Coronary artery (tissue), 2 donors: ENCODE results near the gene CMIP.
A peak's percentile ranks its signal among the peaks of the same experiment; 100 is the strongest.

Experiments
- DNase-seq: peaks from one replicate; pipeline ENCODE4 v3.0.0-alpha.2; 2017; ENCODE audit warnings: low spot score
- H3K27ac ChIP-seq, 2 donors: fragments of 200-600 bp; sonication (generic); one replicate each; pipeline ENCODE4 v1.5.1; 2016 to 2019
- H3K4me3 ChIP-seq: fragments of 200-600 bp; sonication (generic); 2 replicates; pipeline ENCODE4 v1.5.1; 2016; ENCODE audit warnings: mild to moderate bottlenecking, moderate library complexity
- CTCF ChIP-seq: fragments of 200-600 bp; sonication (generic); IDR thresholded peaks from one replicate; pipeline ENCODE4 v1.5.1; 2019; ENCODE audit warnings: antibody characterized with exemption

CMIP gene

GRCh38 chr16:81718637-81719036, 274.0 kb downstream of the CMIP start:
- H3K4me3 ChIP-seq = no peak overlapping the region
- DNase-seq = no peak
- no peak for TF ChIP-seq CTCF
- H3K27ac ChIP-seq = no peak overlapping the region

- no peak for DNase-seq
- no peak for TF ChIP-seq CTCF
- H3K27ac ChIP-seq = no peak overlapping the region
- no peak overlapping the region for H3K4me3 ChIP-seq
Measured at GRCh38 chr16:81719993-81720392, 275.4 kb downstream of the CMIP start.

DNA sequence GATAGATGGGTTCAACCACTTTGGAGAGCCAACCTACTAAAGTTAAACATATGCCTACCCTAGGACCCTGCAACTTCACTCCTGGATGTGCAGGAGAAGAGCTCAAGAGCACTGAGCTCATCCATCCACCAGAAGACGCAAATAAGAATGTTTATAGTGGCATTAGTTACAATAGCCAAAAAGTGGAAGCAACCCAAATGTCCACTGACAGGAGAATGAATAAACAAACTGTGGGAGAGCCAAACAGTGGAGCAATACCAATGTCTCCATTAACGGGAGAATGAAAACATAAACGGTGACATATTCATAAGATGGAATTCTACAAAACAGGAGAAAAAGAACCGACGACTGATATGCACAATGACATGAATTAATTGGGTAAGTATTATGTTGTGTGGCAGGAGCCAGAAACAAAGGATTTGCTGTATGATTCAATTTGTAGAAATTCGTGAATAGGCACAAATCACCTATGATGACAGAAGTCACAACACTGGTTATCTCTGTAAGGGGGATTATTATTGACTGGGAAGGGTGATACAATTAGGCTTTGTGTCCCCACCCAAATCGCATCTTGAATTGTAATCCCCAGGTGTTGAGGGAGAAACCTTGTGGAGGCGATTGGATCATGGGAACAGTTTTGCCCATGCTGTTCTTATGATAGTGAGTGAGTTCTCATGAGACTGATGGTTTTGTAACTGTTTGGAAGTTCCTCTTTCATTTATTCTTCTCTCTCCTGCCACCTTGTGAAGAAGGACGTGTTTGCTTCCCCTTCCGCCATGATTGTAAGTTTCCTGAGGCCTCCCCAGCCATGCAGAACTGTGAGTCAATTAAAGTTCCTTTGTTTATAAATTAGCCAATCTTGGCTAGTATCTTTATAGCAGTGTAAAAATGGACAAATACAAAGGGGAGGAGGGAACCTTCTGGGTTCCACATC, 276.6 kb downstream of the CMIP start:
- no peak overlapping the region for H3K27ac ChIP-seq
- no peak for DNase-seq
- no peak for TF ChIP-seq CTCF
- H3K4me3 ChIP-seq = no peak overlapping the region

GRCh38 chr16:81723098-81723723, 278.6 kb downstream of the CMIP start:
- Histone ChIP-seq H3K4me3 (no peak overlapping the region), H3K27ac (no peak overlapping the region)
- DNase-seq = no peak
- peak; percentile 53 for TF ChIP-seq CTCF

DNA sequence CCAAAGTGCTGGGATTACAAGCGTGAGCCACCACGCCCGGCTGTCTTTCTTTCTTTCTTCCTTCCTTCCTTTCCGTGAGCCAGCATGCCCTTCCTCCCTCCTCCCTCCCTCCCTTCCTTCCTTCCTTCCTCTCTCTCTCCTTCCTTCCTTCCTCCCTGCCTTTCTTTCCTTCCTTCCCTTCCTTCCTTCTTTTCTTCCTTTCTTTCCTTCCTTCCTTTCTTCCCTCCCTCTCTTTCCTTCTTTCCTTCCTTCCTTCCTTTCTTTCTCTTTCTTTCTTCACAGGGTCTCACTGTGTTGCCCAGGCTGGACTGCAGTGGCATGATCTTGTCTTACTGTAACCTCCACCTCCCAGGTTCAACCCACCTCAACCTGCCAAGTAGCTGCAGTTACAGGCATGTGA, 283.8 kb downstream of the CMIP start:
- DNase-seq = no peak
- no peak for TF ChIP-seq CTCF
- H3K4me3 ChIP-seq = no peak overlapping the region
- no peak overlapping the region for H3K27ac ChIP-seq

DNA sequence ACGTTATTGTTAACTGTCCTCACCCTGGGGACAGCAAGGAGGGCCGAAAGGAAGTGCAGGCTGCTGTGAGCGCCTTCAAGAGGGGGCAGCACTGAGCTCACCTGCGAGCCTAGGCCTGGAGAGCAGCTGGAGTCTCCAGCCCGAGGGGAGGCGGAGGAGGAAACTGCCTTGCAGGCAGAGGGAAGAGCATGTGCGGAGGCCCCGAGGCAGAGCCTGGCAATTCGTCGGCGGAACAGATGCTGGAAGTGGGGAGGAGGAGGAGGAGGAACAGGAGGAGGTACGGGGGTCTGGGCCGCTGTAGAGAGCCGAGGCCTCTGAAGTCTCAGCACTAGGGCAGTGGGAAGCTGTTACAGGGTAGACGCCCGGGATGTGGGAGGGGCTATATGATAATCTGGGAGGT, 284.8 kb downstream of the CMIP start:
- no peak overlapping the region for H3K27ac ChIP-seq
- no peak for DNase-seq
- TF ChIP-seq CTCF = no peak
- H3K4me3 ChIP-seq = no peak overlapping the region
